Measurements from ENCODE around the gene EIF2S3B.

- TF ChIP-seq CTCF (IDR thresholded peaks at IDR 0.05; ENCODE audit: low read depth, low read length), result no peak
- TF ChIP-seq EZH2phosphoT487 (IDR thresholded peaks at IDR 0.05; ENCODE audit: low read depth), result no peak
Measured at GRCh38 chr12:10498042-10498441, 7.6 kb upstream of the EIF2S3B start.

Measured in OCI-LY3 (cell line).